Neutrophil (primary cell): ENCODE measurements around the gene ERN1.
"Not testable (repeated sequence)": the region's sequence is repeated elsewhere in the genome, so short reads cannot be mapped to it uniquely, and the experiment has no call there.

Experiments used
- H3K27ac ChIP-seq: fragments of 200-600 bp; sonication (generic); 2 replicates; pipeline ENCODE4 v1.5.1; 2016; ENCODE audit warnings: mild to moderate bottlenecking, moderate library complexity
- H3K27me3 ChIP-seq: fragments of 200-600 bp; sonication (generic); 2 replicates; pipeline ENCODE4 v1.6.0; 2016; ENCODE audit warnings: mild to moderate bottlenecking
- H3K36me3 ChIP-seq: fragments of 200-600 bp; sonication (generic); 2 replicates; pipeline ENCODE4 v1.5.1; 2017
- H3K4me1 ChIP-seq, 2 experiments: fragments of 200-600 bp in 1 of 2; sonication (generic) in 1 of 2; 1 replicate in 1 of 2; 2 replicates in 1 of 2; pipeline versions ENCODE4 v1.5.1 to v1.6.1; 2013 to 2016; ENCODE audit warnings: low read depth in 1 of 2, low read length in 1 of 2, mild to moderate bottlenecking in 1 of 2, moderate library complexity in 1 of 2; ENCODE audit not compliant: control insufficient read depth in 1 of 2, insufficient read depth in 1 of 2
- H3K4me3 ChIP-seq, 2 experiments: fragments of 200-600 bp in 1 of 2; sonication (generic) in 1 of 2; 1 replicate in 1 of 2; 2 replicates in 1 of 2; pipeline ENCODE4 v1.5.1; 2013 to 2016; ENCODE audit warnings: low read depth in 1 of 2, low read length in 1 of 2, mild to moderate bottlenecking in 1 of 2, moderate library complexity in 1 of 2
- H3K9me3 ChIP-seq: fragments of 200-600 bp; sonication (generic); 2 replicates; pipeline ENCODE4 v1.5.1; 2016
- TF ChIP-seq, protein P1 (sequence below): fragments of 200-600 bp; sonication (generic); IDR thresholded peaks from 2 replicates; pipeline ENCODE4 v1.5.1; 2016; ENCODE audit warnings: antibody characterized with exemption

Gene ERN1

DNA sequence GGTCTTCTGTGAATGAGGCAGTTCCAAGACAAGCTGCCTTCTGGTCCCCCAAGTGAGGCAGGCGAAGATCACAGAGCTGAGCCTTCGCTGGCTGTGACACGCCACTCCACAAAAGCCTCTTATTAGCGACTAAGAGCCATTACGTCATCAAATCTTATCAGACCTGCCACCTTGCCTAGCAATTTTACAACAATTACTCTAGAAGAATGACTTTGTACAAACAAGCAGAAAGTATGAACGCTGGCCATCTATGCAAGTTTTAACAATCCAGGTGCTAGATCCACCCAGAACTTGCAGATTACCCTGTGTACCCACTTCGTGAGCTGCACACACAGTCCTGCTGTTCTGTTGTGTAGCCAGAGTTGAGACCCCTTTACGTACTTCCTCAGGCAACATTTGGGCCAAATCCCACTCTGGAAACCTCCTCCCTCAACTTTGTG, 105.7 kb downstream of the ERN1 start:
- H3K27me3 ChIP-seq = no peaks in the 10 kb centered on the region
- H3K27ac ChIP-seq = no peak overlapping the region
- H3K36me3 ChIP-seq = no peaks in the 10 kb centered on the region
- no peak overlapping the region for H3K4me3 ChIP-seq
- H3K9me3 ChIP-seq = no peaks in the 10 kb centered on the region
- peaks cover 23 to 25% of the 10 kb centered on the region in 2 experiments for H3K4me1 ChIP-seq
- TF ChIP-seq, protein P1, sequence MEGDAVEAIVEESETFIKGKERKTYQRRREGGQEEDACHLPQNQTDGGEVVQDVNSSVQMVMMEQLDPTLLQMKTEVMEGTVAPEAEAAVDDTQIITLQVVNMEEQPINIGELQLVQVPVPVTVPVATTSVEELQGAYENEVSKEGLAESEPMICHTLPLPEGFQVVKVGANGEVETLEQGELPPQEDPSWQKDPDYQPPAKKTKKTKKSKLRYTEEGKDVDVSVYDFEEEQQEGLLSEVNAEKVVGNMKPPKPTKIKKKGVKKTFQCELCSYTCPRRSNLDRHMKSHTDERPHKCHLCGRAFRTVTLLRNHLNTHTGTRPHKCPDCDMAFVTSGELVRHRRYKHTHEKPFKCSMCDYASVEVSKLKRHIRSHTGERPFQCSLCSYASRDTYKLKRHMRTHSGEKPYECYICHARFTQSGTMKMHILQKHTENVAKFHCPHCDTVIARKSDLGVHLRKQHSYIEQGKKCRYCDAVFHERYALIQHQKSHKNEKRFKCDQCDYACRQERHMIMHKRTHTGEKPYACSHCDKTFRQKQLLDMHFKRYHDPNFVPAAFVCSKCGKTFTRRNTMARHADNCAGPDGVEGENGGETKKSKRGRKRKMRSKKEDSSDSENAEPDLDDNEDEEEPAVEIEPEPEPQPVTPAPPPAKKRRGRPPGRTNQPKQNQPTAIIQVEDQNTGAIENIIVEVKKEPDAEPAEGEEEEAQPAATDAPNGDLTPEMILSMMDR = no peak

DNA sequence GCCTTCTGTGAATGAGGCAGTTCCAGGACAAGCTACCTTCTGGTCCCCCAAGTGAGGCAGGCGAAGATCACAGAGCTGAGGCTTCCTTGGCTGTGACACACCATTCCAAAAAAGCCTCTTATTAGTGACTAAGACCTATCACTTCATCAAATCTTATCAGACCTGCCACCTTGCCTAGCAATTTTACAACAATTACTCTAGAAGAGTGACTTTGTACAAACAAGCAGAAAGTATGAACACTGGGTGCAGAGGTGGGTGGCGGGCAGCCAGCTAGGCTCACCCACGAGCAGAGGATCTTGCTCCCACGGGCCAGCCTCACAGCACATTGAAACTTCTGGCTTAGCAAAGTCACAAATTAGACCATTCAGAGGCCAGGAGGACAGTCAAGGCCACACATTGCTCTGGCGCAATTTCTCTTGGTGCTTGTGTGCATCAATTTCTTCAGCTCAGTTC, 107.3 kb downstream of the ERN1 start:
- Histone ChIP-seq H3K4me3 (no peak overlapping the region), H3K36me3 (no peaks in the 10 kb centered on the region), H3K27ac (peak overlapping the region; percentile 23), H3K4me1 (peaks cover 25 to 26% of the 10 kb centered on the region in 2 experiments), H3K27me3 (no peaks in the 10 kb centered on the region), H3K9me3 (no peaks in the 10 kb centered on the region)
- TF ChIP-seq, protein P1 = no peak

DNA sequence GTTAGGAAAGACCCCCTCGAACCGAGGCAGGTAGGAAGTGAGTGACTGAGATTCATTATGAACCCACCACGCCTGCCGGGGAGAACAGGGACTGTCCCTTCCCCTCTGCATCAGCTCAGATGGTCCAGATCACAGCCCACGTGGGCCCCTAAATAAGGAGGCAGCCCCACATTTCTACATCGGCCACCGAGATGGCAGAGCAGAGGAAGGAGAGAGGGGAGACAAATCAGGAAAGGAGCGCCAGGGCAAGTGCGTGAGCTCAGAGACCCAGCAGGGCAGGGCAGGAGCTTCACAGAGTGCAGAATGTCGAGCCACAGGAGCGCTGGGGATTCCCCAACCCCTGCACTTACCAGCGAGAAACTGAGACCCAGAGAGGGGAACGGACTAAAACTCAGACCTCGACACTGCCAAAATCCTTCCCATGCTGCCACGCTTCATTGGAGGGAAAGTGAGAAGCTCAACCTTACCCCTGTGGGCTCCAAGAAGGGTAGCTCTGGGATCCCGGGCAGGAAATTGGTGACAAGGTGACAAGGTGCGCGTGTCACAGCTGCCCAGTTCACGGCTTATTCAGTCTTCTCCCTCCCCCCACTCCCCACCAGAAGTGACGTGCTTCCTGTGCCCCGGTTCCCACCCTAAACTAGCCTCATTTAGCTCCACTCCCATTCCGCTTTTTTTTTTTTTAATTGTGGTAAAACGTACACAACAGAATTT, 109.7 kb downstream of the ERN1 start, which contains the start of gene ICAM2:
Gene ICAM2, minus strand, starts transcription at position 578 of the 711 bp plus-strand sequence. CDS start 13,942 bp downstream, outside the sequence.
- H3K9me3 ChIP-seq = no peaks in the 10 kb centered on the region
- H3K4me3 ChIP-seq = peak within 1 kb of the TSS; percentile 63 to 64
- no peaks in the 10 kb centered on the region for H3K36me3 ChIP-seq
- no peaks in the 10 kb centered on the region for H3K27me3 ChIP-seq
- peaks cover 16 to 21% of the 10 kb centered on the region in 2 experiments for H3K4me1 ChIP-seq
- H3K27ac ChIP-seq = peak within 1 kb of the TSS; percentile 71
- TF ChIP-seq, protein P1 = no peak

DNA sequence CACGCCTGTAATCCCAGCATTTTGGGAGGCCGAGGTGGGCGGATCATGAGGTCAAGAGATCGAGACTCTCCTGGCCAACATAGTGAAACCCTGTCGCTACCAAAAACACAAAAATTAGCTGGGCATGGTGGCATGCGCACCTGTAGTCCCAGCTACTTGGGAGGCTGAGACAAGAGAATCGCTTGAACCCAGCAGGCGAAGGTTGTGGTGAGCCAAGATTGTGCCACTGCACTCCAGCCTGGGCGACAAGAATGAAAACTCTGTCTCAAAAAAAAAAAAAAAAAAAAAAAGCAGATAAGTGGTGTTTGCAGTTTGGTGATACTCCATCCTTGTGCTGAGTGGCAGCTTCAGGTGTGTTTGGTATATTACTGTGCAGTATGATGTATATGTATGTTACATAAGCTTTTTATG, 110.4 kb downstream of the ERN1 start:
- H3K27ac ChIP-seq = peak overlapping the region; percentile 71
- H3K4me1 ChIP-seq = peaks cover 16 to 25% of the 10 kb centered on the region in 2 experiments
- not testable (repeated sequence) for H3K27me3 ChIP-seq, H3K36me3 ChIP-seq, H3K9me3 ChIP-seq
- peak overlapping the region in 1 of 2 experiments; percentile 63 for H3K4me3 ChIP-seq

DNA sequence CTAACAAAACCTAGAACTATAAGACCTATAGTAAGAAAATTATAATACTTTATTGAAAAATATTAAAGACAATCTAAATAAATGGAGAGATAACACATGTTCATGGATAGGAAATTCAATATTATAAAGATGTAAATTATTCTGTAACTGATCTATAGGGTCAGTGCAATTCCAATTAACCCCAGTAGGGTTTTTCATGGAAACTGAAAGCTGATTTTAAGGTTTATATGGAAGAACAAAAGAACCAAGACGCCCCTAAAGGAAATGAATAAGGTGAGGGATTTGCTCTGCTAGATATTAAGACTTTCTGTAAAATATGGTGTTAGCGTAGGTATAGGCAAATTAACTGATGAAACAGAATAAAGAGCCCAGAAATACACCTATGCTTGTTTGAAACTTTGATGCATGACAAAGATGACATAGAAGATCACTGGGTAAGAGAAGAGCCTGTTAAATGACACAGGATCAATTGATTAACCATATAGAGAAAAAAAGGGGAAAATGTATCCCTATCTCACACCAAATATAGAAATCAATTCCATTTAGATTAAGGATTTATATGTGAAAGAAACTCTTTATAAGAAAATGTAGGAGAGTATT, 112.5 kb downstream of the ERN1 start:
- no peak overlapping the region for H3K4me3 ChIP-seq
- H3K9me3 ChIP-seq = no peaks in the 10 kb centered on the region
- TF ChIP-seq, protein P1 = no peak
- H3K4me1 ChIP-seq = peaks cover 16 to 26% of the 10 kb centered on the region in 2 experiments
- no peaks in the 10 kb centered on the region for H3K27me3 ChIP-seq
- H3K36me3 ChIP-seq = no peaks in the 10 kb centered on the region
- H3K27ac ChIP-seq = no peak overlapping the region

DNA sequence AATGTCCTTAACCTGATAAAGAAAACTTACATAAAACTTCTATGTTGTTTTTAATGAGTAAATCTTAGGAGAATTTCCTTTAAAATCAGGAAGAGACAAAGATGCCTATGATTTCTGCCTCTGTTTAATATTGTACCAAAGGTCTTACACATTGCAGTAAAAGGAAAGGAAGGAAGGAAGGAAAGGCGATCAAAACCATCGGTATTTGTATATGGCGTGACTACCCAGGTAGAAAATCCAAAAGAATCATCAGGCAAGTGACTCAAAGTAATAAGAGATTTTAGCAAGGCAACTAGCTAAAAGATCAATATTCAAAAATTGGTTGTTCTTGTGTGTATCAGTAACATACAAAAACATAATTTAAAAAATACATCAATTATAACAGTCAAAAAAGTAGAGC, 113.0 kb downstream of the ERN1 start:
- TF ChIP-seq, protein P1 = no peak
- H3K27me3 ChIP-seq = no peaks in the 10 kb centered on the region
- H3K27ac ChIP-seq = no peak overlapping the region
- no peaks in the 10 kb centered on the region for H3K36me3 ChIP-seq
- H3K9me3 ChIP-seq = no peaks in the 10 kb centered on the region
- peaks cover 16 to 26% of the 10 kb centered on the region in 2 experiments for H3K4me1 ChIP-seq
- H3K4me3 ChIP-seq = no peak overlapping the region
